ENCODE results near the gene KIF13A.
"Not testable (repeated sequence)": the region's sequence is repeated elsewhere in the genome, so short reads cannot be mapped to it uniquely, and the experiment has no call there.

KIF13A gene

DNA sequence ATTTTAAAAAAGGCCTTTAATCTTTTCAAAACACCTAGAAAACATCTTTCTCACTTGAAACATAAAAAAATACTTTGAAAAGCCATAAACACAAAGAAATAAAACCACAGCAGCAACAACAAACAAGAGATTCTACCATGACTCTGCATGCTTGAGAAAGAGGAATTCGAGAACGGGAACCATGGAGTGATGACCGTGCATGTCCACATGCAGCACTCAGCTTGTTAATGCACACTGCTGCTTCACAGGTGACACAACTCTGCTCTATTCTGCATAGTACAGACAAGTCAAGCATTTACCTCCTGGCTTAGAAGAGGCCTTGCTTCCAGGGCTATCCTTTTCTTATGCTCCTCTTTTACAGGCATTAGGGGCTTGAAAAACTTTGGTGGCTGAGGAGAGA is 215.8 kb downstream of the KIF13A start:
- H3K9ac ChIP-seq (ENCODE audit: low read depth in 1 of 2, low read length in 2 of 2) = no peak overlapping the region
- no peaks in the 10 kb centered on the region for H3K9me3 ChIP-seq (ENCODE audit: control insufficient read depth in 2 of 2, low read length in 2 of 2)
- no peak overlapping the region for H3K4me3 ChIP-seq (ENCODE audit: low read length in 2 of 2)
- no peak overlapping the region for H3K27ac ChIP-seq (ENCODE audit: low read depth in 2 of 2, low read length in 2 of 2)
- H3K36me3 ChIP-seq (ENCODE audit: control insufficient read depth in 2 of 2, insufficient read depth in 2 of 2, low read length in 2 of 2) = peaks cover 38 to 43% of the 10 kb centered on the region in 2 donors
- no peaks in the 10 kb centered on the region for H3K4me1 ChIP-seq (ENCODE audit: control insufficient read depth in 2 of 2, insufficient read depth in 2 of 2, low read length in 2 of 2)
- no peaks in the 10 kb centered on the region for H3K27me3 ChIP-seq (ENCODE audit: control insufficient read depth in 2 of 2, insufficient read depth in 2 of 2, low read length in 2 of 2)

DNA sequence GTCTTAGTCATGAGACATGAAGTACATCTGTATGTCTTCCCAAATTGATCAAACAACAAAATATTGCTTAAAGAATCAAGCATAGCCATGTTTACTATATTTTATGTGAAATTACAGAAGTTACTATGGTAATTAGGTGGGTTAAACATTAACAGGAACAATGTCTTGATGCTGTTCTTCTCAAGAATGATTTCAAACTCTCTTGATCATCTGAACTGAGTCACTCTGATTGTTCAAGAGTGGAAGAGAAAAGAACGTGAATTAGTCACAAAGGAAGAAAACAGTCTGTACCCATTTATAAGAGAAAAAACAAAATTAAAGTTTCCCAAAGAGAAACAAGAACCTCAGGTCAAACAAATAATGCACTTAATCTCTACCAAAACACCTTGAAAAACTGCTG is 218.6 kb downstream of the KIF13A start:
- peaks cover 40 to 49% of the 10 kb centered on the region in 2 donors for H3K36me3 ChIP-seq (ENCODE audit: control insufficient read depth in 2 of 2, insufficient read depth in 2 of 2, low read length in 2 of 2)
- no peak overlapping the region for H3K4me3 ChIP-seq (ENCODE audit: low read length in 2 of 2)

GRCh38 chr6:17768388-17768787 is 219.0 kb downstream of the KIF13A start:
- peaks cover 40 to 52% of the 10 kb centered on the region in 2 donors for H3K36me3 ChIP-seq (ENCODE audit: control insufficient read depth in 2 of 2, insufficient read depth in 2 of 2, low read length in 2 of 2)
- no peaks in the 10 kb centered on the region for H3K4me1 ChIP-seq (ENCODE audit: control insufficient read depth in 2 of 2, insufficient read depth in 2 of 2, low read length in 2 of 2)
- no peak overlapping the region for H3K4me3 ChIP-seq (ENCODE audit: low read length in 2 of 2)
- no peaks in the 10 kb centered on the region for H3K27me3 ChIP-seq (ENCODE audit: control insufficient read depth in 2 of 2, insufficient read depth in 2 of 2, low read length in 2 of 2)
- H3K9me3 ChIP-seq (ENCODE audit: control insufficient read depth in 2 of 2, low read length in 2 of 2) = no peaks in the 10 kb centered on the region
- H3K9ac ChIP-seq (ENCODE audit: low read depth in 1 of 2, low read length in 2 of 2) = no peak overlapping the region
- H3K27ac ChIP-seq (ENCODE audit: low read depth in 2 of 2, low read length in 2 of 2) = no peak overlapping the region

More for the DNA sequence above, 218.6 kb downstream of the KIF13A start:
- no peaks in the 10 kb centered on the region for H3K4me1 ChIP-seq (ENCODE audit: control insufficient read depth in 2 of 2, insufficient read depth in 2 of 2, low read length in 2 of 2)
- no peaks in the 10 kb centered on the region for H3K27me3 ChIP-seq (ENCODE audit: control insufficient read depth in 2 of 2, insufficient read depth in 2 of 2, low read length in 2 of 2)
- H3K9me3 ChIP-seq (ENCODE audit: control insufficient read depth in 2 of 2, low read length in 2 of 2) = no peaks in the 10 kb centered on the region
- no peak overlapping the region for H3K9ac ChIP-seq (ENCODE audit: low read depth in 1 of 2, low read length in 2 of 2)
- no peak overlapping the region for H3K27ac ChIP-seq (ENCODE audit: low read depth in 2 of 2, low read length in 2 of 2)

- Histone ChIP-seq H3K4me3 (ENCODE audit: low read length in 2 of 2) (no peak overlapping the region), H3K36me3 (ENCODE audit: control insufficient read depth in 2 of 2, insufficient read depth in 2 of 2, low read length in 2 of 2) (peaks cover 20 to 30% of the 10 kb centered on the region in 2 donors), H3K4me1 (ENCODE audit: control insufficient read depth in 2 of 2, insufficient read depth in 2 of 2, low read length in 2 of 2) (no peaks in the 10 kb centered on the region), H3K9ac (ENCODE audit: low read depth in 1 of 2, low read length in 2 of 2) (peak overlapping the region in 1 of 2 donors; percentile 14), H3K27ac (ENCODE audit: low read depth in 2 of 2, low read length in 2 of 2) (no peak overlapping the region), H3K9me3 (ENCODE audit: control insufficient read depth in 2 of 2, low read length in 2 of 2) (no peaks in the 10 kb centered on the region), H3K27me3 (ENCODE audit: control insufficient read depth in 2 of 2, insufficient read depth in 2 of 2, low read length in 2 of 2) (no peaks in the 10 kb centered on the region)
Measured at GRCh38 chr6:17762651-17763050, 224.8 kb downstream of the KIF13A start.

- H3K4me3 ChIP-seq (ENCODE audit: low read length in 2 of 2) = no peak overlapping the region
- H3K27ac ChIP-seq (ENCODE audit: low read depth in 2 of 2, low read length in 2 of 2) = no peak overlapping the region
- H3K9me3 ChIP-seq (ENCODE audit: control insufficient read depth in 2 of 2, low read length in 2 of 2) = no peaks in the 10 kb centered on the region
- H3K9ac ChIP-seq (ENCODE audit: low read depth in 1 of 2, low read length in 2 of 2) = no peak overlapping the region
- H3K36me3 ChIP-seq (ENCODE audit: control insufficient read depth in 2 of 2, insufficient read depth in 2 of 2, low read length in 2 of 2) = peaks cover 3 to 12% of the 10 kb centered on the region in 2 donors
- H3K27me3 ChIP-seq (ENCODE audit: control insufficient read depth in 2 of 2, insufficient read depth in 2 of 2, low read length in 2 of 2) = no peaks in the 10 kb centered on the region
- no peaks in the 10 kb centered on the region for H3K4me1 ChIP-seq (ENCODE audit: control insufficient read depth in 2 of 2, insufficient read depth in 2 of 2, low read length in 2 of 2)
Measured at GRCh38 chr6:17758119-17758518, 229.3 kb downstream of the KIF13A start.

DNA sequence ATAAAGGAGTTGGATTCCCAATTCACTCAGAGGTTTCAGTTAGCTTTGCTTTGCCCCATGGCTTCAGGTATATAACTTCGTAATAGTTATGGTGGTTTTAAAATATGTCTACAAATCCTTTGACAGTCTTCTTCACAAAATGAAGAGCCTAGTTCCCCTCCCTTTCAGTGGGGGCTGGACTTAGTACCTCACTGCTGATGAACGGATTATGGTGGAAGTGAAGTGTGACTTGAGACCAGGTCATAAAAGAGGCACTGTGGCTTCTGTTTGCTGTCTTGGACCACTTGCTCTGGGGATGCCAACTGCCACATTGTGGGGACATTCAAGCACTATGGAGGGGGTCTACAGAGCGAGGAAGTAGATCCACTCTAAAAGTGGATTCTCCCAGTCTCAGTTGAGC is 233.2 kb downstream of the KIF13A start:
- Histone ChIP-seq H3K4me3 (ENCODE audit: low read length in 2 of 2) (no peak overlapping the region), H3K4me1 (ENCODE audit: control insufficient read depth in 2 of 2, insufficient read depth in 2 of 2, low read length in 2 of 2) (no peaks in the 10 kb centered on the region), H3K27me3 (ENCODE audit: control insufficient read depth in 2 of 2, insufficient read depth in 2 of 2, low read length in 2 of 2) (no peaks in the 10 kb centered on the region), H3K9ac (ENCODE audit: low read depth in 1 of 2, low read length in 2 of 2) (no peak overlapping the region), H3K27ac (ENCODE audit: low read depth in 2 of 2, low read length in 2 of 2) (no peak overlapping the region), H3K36me3 (ENCODE audit: control insufficient read depth in 2 of 2, insufficient read depth in 2 of 2, low read length in 2 of 2) (no peaks in the 10 kb centered on the region), H3K9me3 (ENCODE audit: control insufficient read depth in 2 of 2, low read length in 2 of 2) (no peaks in the 10 kb centered on the region)

DNA sequence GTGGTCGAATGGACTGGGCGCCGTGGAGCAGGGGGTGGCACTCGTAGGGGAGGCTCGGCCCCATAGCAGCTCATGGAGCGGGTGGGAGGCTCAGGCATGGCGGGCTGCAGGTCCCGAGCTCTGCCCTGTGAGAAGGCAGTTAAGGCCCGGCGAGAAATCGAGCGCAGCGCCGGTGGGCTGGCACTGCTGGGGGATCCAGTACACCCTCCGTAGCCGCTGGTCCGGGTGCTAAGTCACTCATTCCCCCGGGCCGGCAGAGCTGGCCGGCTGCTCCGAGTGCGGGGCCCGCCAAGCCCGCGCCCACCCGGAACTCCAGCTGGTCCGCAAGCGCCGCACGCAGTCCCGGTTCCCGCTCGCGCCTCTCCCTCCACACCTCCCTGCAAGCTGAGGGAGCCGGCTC is 242.1 kb downstream of the KIF13A start:
- not testable (repeated sequence) for H3K27ac ChIP-seq (ENCODE audit: low read depth in 2 of 2, low read length in 2 of 2); H3K4me3 ChIP-seq (ENCODE audit: low read length in 2 of 2); H3K4me1 ChIP-seq (ENCODE audit: control insufficient read depth in 2 of 2, insufficient read depth in 2 of 2, low read length in 2 of 2); H3K36me3 ChIP-seq (ENCODE audit: control insufficient read depth in 2 of 2, insufficient read depth in 2 of 2, low read length in 2 of 2); H3K9ac ChIP-seq (ENCODE audit: low read depth in 1 of 2, low read length in 2 of 2); H3K27me3 ChIP-seq (ENCODE audit: control insufficient read depth in 2 of 2, insufficient read depth in 2 of 2, low read length in 2 of 2); H3K9me3 ChIP-seq (ENCODE audit: control insufficient read depth in 2 of 2, low read length in 2 of 2)

GRCh38 chr6:17744757-17745308 is 242.6 kb downstream of the KIF13A start:
- not testable (repeated sequence) for H3K27ac ChIP-seq (ENCODE audit: low read depth in 2 of 2, low read length in 2 of 2); H3K4me1 ChIP-seq (ENCODE audit: control insufficient read depth in 2 of 2, insufficient read depth in 2 of 2, low read length in 2 of 2); H3K27me3 ChIP-seq (ENCODE audit: control insufficient read depth in 2 of 2, insufficient read depth in 2 of 2, low read length in 2 of 2); H3K9ac ChIP-seq (ENCODE audit: low read depth in 1 of 2, low read length in 2 of 2); H3K4me3 ChIP-seq (ENCODE audit: low read length in 2 of 2); H3K9me3 ChIP-seq (ENCODE audit: control insufficient read depth in 2 of 2, low read length in 2 of 2); H3K36me3 ChIP-seq (ENCODE audit: control insufficient read depth in 2 of 2, insufficient read depth in 2 of 2, low read length in 2 of 2)

- Histone ChIP-seq H3K4me3 (ENCODE audit: low read length in 2 of 2) (no peak overlapping the region), H3K27me3 (ENCODE audit: control insufficient read depth in 2 of 2, insufficient read depth in 2 of 2, low read length in 2 of 2) (no peaks in the 10 kb centered on the region), H3K27ac (ENCODE audit: low read depth in 2 of 2, low read length in 2 of 2) (no peak overlapping the region), H3K36me3 (ENCODE audit: control insufficient read depth in 2 of 2, insufficient read depth in 2 of 2, low read length in 2 of 2) (no peaks in the 10 kb centered on the region), H3K4me1 (ENCODE audit: control insufficient read depth in 2 of 2, insufficient read depth in 2 of 2, low read length in 2 of 2) (no peaks in the 10 kb centered on the region), H3K9me3 (ENCODE audit: control insufficient read depth in 2 of 2, low read length in 2 of 2) (no peaks in the 10 kb centered on the region), H3K9ac (ENCODE audit: low read depth in 1 of 2, low read length in 2 of 2) (no peak overlapping the region)
Measured at GRCh38 chr6:17744019-17744756, 243.2 kb downstream of the KIF13A start.

- H3K27ac ChIP-seq (ENCODE audit: low read depth in 2 of 2, low read length in 2 of 2) = no peak overlapping the region
- H3K36me3 ChIP-seq (ENCODE audit: control insufficient read depth in 2 of 2, insufficient read depth in 2 of 2, low read length in 2 of 2) = no peaks in the 10 kb centered on the region
- no peak overlapping the region for H3K9ac ChIP-seq (ENCODE audit: low read depth in 1 of 2, low read length in 2 of 2)
- no peak overlapping the region for H3K4me3 ChIP-seq (ENCODE audit: low read length in 2 of 2)
- no peaks in the 10 kb centered on the region for H3K4me1 ChIP-seq (ENCODE audit: control insufficient read depth in 2 of 2, insufficient read depth in 2 of 2, low read length in 2 of 2)
- H3K27me3 ChIP-seq (ENCODE audit: control insufficient read depth in 2 of 2, insufficient read depth in 2 of 2, low read length in 2 of 2) = no peaks in the 10 kb centered on the region
- H3K9me3 ChIP-seq (ENCODE audit: control insufficient read depth in 2 of 2, low read length in 2 of 2) = peaks cover 0 to 7% of the 10 kb centered on the region in 2 donors
Measured at GRCh38 chr6:17741507-17741906, 245.9 kb downstream of the KIF13A start.

Data from mucosa of rectum (tissue), 2 donors.